Glutamatergic neuron (in vitro differentiated cells): ENCODE measurements around the gene GRB10. TPM values are rescaled to one million over a fixed set of nuclear protein-coding genes. Genes with fewer than 3 reads are reported as not detected.

Experiments
- DNase-seq: peaks from one replicate; pipeline ENCODE4 v3.0.0; 2022
- H3K27ac Mint-ChIP-seq: one replicate; pipeline ENCODE4 v1.8.0; 2020; ENCODE audit warnings: mild to moderate bottlenecking, mixed read lengths, inconsistent platforms; ENCODE audit not compliant: unreplicated experiment
- H3K27me3 Mint-ChIP-seq: one replicate; pipeline ENCODE4 v1.8.0; 2020; ENCODE audit warnings: mild to moderate bottlenecking, moderate library complexity, mixed read lengths, inconsistent platforms; ENCODE audit not compliant: unreplicated experiment
- H3K36me3 Mint-ChIP-seq: one replicate; pipeline ENCODE4 v1.8.0; 2020; ENCODE audit warnings: mild to moderate bottlenecking, mixed read lengths, inconsistent platforms; ENCODE audit not compliant: unreplicated experiment
- H3K4me1 Mint-ChIP-seq: one replicate; pipeline ENCODE4 v1.8.0; 2020; ENCODE audit warnings: mild to moderate bottlenecking, low read depth, mixed read lengths, inconsistent platforms; ENCODE audit not compliant: unreplicated experiment
- H3K4me3 Mint-ChIP-seq: one replicate; pipeline ENCODE4 v1.8.0; 2020; ENCODE audit warnings: mild to moderate bottlenecking, mixed read lengths, inconsistent platforms; ENCODE audit not compliant: unreplicated experiment
- H3K9me3 Mint-ChIP-seq: one replicate; pipeline ENCODE4 v1.8.0; 2020; ENCODE audit warnings: mild to moderate bottlenecking, moderate library complexity, mixed read lengths, inconsistent platforms; ENCODE audit not compliant: unreplicated experiment
- total RNA-seq: library from RNA; stranded (reverse); fragmentation: NEBNext Ultra II Directional; extraction: Animal tissue kit (Norgen Biotek cat#: 25700); gene quantifications from one replicate; pipeline ENCODE4 v1.2.1, GENCODE V29; 2021; ENCODE audit not compliant: unreplicated experiment
- TF ChIP-seq, protein P1 (sequence below): fragments of 200-600 bp; sonication (generic); IDR thresholded peaks from one replicate; pipeline ENCODE4 v1.5.0; 2021; ENCODE audit not compliant: partially characterized antibody, unreplicated experiment

GRB10 gene
- total RNA-seq, 1 donor from 2014 or later: 182 TPM

DNA sequence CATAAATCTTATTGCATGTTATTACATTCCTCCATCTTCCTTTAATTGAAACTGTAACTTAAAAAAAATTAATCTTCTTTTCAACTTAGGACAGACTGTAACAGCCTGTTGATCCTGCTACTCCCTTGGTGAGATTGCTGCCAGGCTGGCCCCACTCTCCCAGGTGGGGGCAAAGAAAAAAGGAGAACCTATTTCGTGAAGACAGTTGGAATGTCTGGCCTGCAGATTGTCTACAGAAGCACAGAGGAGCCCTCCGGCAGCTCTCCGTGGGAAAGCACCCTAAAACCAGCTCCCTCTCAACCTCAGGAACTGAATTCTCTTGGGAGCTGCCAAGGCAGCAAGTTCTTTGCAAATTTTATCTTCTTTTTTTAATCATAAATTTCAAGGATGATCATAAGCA, 32.8 kb downstream of the GRB10 start:
- TF ChIP-seq, protein P1, sequence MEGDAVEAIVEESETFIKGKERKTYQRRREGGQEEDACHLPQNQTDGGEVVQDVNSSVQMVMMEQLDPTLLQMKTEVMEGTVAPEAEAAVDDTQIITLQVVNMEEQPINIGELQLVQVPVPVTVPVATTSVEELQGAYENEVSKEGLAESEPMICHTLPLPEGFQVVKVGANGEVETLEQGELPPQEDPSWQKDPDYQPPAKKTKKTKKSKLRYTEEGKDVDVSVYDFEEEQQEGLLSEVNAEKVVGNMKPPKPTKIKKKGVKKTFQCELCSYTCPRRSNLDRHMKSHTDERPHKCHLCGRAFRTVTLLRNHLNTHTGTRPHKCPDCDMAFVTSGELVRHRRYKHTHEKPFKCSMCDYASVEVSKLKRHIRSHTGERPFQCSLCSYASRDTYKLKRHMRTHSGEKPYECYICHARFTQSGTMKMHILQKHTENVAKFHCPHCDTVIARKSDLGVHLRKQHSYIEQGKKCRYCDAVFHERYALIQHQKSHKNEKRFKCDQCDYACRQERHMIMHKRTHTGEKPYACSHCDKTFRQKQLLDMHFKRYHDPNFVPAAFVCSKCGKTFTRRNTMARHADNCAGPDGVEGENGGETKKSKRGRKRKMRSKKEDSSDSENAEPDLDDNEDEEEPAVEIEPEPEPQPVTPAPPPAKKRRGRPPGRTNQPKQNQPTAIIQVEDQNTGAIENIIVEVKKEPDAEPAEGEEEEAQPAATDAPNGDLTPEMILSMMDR: no peak
- Mint-ChIP-seq H3K27ac (no peak overlapping the region), H3K4me3 (no peak overlapping the region), H3K36me3 (no peaks in the 10 kb centered on the region), H3K4me1 (peaks cover 32% of the 10 kb centered on the region), H3K27me3 (peaks cover 3% of the 10 kb centered on the region), H3K9me3 (no peaks in the 10 kb centered on the region)
- DNase-seq: no peak

DNA sequence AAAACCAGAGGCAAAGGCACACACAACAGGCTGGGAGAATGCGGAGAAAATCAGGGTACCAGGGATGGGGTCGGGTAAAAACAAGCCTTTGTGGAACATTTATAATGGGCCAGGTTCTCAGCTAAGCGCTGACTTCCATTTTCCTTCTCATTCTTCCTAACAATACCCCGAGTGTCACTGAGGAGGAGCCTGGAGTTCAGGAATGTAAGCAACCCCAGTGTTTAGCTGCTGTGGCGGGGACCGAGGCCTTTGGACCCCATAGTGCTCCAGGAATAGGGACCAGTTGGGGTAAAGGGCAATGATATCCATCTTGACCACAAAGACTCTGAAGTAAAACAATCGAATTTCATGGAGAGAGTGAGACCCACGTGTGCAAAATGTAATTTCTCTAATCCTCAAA, 34.2 kb downstream of the GRB10 start:
- no peak overlapping the region for H3K4me3 Mint-ChIP-seq
- DNase-seq: no peak
- H3K36me3 Mint-ChIP-seq: no peaks in the 10 kb centered on the region
- no peak overlapping the region for H3K27ac Mint-ChIP-seq
- no peaks in the 10 kb centered on the region for H3K9me3 Mint-ChIP-seq
- TF ChIP-seq, protein P1: no peak
- peaks cover 3% of the 10 kb centered on the region for H3K27me3 Mint-ChIP-seq
- peaks cover 27% of the 10 kb centered on the region for H3K4me1 Mint-ChIP-seq

DNA sequence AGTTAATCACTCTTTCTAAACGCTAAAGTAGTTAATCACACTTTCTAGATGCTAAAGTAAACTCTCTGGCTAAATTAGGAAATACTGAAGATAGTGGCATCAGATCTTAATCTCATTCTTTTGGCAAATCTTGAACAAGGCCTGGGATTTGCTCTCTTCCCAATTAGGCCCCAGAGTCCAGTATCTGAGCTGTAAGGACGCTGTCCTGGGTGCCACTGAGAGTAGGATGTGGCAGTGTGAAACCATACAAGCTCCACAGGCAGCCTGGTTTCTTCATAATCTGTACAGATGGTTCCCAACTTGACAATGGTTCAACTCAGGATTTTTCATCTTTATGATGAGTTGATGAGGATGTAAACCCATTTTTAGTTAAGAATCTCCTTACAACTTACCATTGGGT, 36.9 kb downstream of the GRB10 start:
- no peak overlapping the region for H3K27ac Mint-ChIP-seq
- DNase-seq: no peak
- no peak overlapping the region for H3K4me3 Mint-ChIP-seq
- no peaks in the 10 kb centered on the region for H3K36me3 Mint-ChIP-seq
- peaks cover 31% of the 10 kb centered on the region for H3K4me1 Mint-ChIP-seq
- H3K9me3 Mint-ChIP-seq: no peaks in the 10 kb centered on the region
- peaks cover 3% of the 10 kb centered on the region for H3K27me3 Mint-ChIP-seq
- TF ChIP-seq, protein P1: no peak

DNA sequence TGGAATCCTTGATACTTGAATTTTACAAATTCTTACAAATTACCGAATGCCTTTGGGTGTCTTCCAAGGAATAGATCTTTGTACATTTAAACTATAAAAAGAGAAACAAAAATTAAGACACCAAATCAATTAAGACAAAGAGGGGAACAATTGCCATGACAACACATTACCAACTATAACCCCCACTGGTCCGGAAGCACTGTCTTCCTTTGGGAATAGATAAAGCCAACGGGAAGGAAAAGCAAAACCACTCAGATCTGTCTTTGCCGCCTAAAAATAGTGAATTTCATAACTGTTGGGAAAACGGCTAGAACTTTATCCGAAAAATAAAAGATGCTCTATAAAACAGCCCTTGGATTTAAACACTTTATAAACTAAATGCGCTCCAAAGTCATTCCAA, 37.4 kb downstream of the GRB10 start:
- TF ChIP-seq, protein P1: no peak
- Mint-ChIP-seq H3K27me3 (peaks cover 3% of the 10 kb centered on the region), H3K36me3 (no peaks in the 10 kb centered on the region), H3K27ac (no peak overlapping the region), H3K9me3 (no peaks in the 10 kb centered on the region), H3K4me1 (peaks cover 31% of the 10 kb centered on the region), H3K4me3 (no peak overlapping the region)
- DNase-seq: no peak

DNA sequence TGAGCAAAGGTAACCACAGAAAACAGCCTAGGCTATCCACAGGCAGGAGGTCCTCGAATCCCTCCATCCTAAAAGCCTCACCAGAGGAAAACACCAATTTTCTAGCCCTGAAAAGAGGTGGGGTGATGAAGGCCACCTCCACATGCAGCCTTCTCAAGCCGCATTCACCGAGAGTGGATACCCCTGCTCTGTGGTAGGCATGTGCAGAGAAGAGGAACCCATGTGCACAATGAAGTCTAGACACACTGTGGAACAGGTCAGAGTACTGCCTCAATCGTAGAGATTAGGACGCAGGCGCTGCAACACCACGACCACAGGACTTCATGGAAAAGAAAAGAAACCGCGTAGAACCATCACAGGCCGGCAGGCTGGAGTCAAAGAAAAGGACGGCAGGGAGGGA, 38.8 kb downstream of the GRB10 start:
- Mint-ChIP-seq H3K36me3 (no peaks in the 10 kb centered on the region), H3K27ac (no peak overlapping the region)

More for the DNA sequence above, 38.8 kb downstream of the GRB10 start:
- Mint-ChIP-seq H3K9me3 (no peaks in the 10 kb centered on the region), H3K4me3 (no peak overlapping the region), H3K4me1 (peaks cover 36% of the 10 kb centered on the region), H3K27me3 (no peaks in the 10 kb centered on the region)
- DNase-seq: no peak
- TF ChIP-seq, protein P1: no peak
